Mammary epithelial cell (primary cell): ENCODE data around the gene BRMS1L.

Experiments
- CTCF ChIP-seq, 2 donors: IDR thresholded peaks in 1 of 2; conservative IDR thresholded peaks in 1 of 2; 2 replicates each; pipeline ENCODE4 v1.5.1; 2011 to 2012; ENCODE audit warnings: inconsistent platforms in 2 of 2, low read length in 2 of 2, mild to moderate bottlenecking in 2 of 2, control low read depth in 1 of 2, low read depth in 1 of 2; ENCODE audit not compliant: insufficient read depth in 1 of 2; ENCODE audit errors: extremely low read depth in 1 of 2
- EZH2 ChIP-seq: IDR thresholded peaks from 2 replicates; pipeline ENCODE4 v1.6.1; 2012; ENCODE audit warnings: low read length, inconsistent platforms, borderline replicate concordance

DNA sequence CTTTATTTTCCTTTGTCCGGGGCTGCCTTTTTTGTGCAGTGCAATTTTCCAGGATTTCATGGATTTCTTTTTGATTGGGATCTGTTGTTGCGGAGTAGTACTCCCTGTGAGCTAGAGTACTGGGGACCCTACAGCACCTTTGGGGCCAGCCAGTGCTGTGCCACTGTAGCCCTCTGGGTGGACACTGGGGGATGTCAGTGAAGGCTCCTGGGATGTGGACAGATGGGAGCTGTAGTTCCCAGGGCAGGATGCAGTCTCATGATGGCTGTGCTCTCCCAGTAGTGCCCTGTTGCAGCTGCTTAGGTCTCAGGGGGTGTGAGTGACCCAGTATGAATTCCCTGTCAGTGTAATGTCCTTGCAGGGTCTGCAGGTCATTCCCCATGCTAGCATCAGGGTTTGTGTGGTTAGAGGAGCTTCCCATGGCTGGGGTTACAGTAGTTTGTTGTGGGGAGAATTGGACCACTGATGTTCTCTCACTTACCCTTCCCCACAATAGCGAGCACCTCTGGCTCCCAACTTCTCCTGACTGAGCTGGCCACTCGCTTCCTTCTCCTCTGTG is 72.2 kb downstream of the BRMS1L start:
- no peak for TF ChIP-seq EZH2
- no peak for TF ChIP-seq CTCF (conservative IDR thresholded peaks at IDR 0.05 in 1 of 2, IDR thresholded peaks at IDR 0.05 in 1 of 2; ENCODE audit: extremely low read depth in 1 of 2, insufficient read depth in 1 of 2, low read depth in 1 of 2, low read length in 2 of 2)
